H7 (cell line): ENCODE data around the gene SLC24A4. TPM values are rescaled to one million over a fixed set of nuclear protein-coding genes. Genes with fewer than 3 reads are reported as not detected.

ENCODE experiments used
- DNase-seq: peaks from one replicate; pipeline ENCODE4 v3.0.0; 2012
- H3K27me3 ChIP-seq: 2 replicates; pipeline ENCODE4 v1.6.0; 2011; ENCODE audit warnings: mild to moderate bottlenecking, low read length; ENCODE audit not compliant: control insufficient read depth, insufficient read depth
- H3K36me3 ChIP-seq: replicated peaks from 2 replicates; pipeline ENCODE4 v1.5.1; 2011; ENCODE audit warnings: low read length; ENCODE audit not compliant: control insufficient read depth, insufficient read depth
- H3K4me3 ChIP-seq: 2 replicates; pipeline ENCODE4 v1.5.1; 2011; ENCODE audit warnings: low read depth, mild to moderate bottlenecking, control low read depth, low read length, moderate library complexity; ENCODE audit not compliant: insufficient read depth
- total RNA-seq: library from RNA; depleted of rRNA; stranded (reverse); fragments of >200 nt; shearing (Covaris generic); gene quantifications from 2 replicates; pipeline ENCODE4 v1.2.3, GENCODE V29; 2014

Gene SLC24A4
- total RNA-seq, 1 experiment from 2014 or later: under 0.01 TPM

- Histone ChIP-seq H3K36me3 (no peaks in the 10 kb centered on the region), H3K27me3 (no peaks in the 10 kb centered on the region), H3K4me3 (no peak overlapping the region)
- DNase-seq: no peak
Measured at GRCh38 chr14:92495027-92495426, 172.1 kb downstream of the SLC24A4 start.

- H3K36me3 ChIP-seq: no peaks in the 10 kb centered on the region
- no peak overlapping the region for H3K4me3 ChIP-seq
- H3K27me3 ChIP-seq: no peaks in the 10 kb centered on the region
- no peak for DNase-seq
Measured at GRCh38 chr14:92496191-92496857, 173.4 kb downstream of the SLC24A4 start.

GRCh38 chr14:92497391-92497790, 174.4 kb downstream of the SLC24A4 start:
- Histone ChIP-seq H3K4me3 (no peak overlapping the region), H3K36me3 (no peaks in the 10 kb centered on the region), H3K27me3 (no peaks in the 10 kb centered on the region)
- no peak for DNase-seq

- H3K4me3 ChIP-seq: no peak overlapping the region
- H3K27me3 ChIP-seq: no peaks in the 10 kb centered on the region
- DNase-seq: no peak
- H3K36me3 ChIP-seq: no peaks in the 10 kb centered on the region
Measured at GRCh38 chr14:92499234-92499633, 176.3 kb downstream of the SLC24A4 start.

- H3K4me3 ChIP-seq: no peak overlapping the region
- H3K36me3 ChIP-seq: no peaks in the 10 kb centered on the region
- no peaks in the 10 kb centered on the region for H3K27me3 ChIP-seq
- peak; percentile 56 for DNase-seq
Measured at GRCh38 chr14:92500491-92500941, 177.6 kb downstream of the SLC24A4 start.

- Histone ChIP-seq H3K4me3 (no peak overlapping the region), H3K27me3 (no peaks in the 10 kb centered on the region), H3K36me3 (no peaks in the 10 kb centered on the region)
- DNase-seq: no peak
Measured at GRCh38 chr14:92501891-92502351, 179.0 kb downstream of the SLC24A4 start.

- no peaks in the 10 kb centered on the region for H3K27me3 ChIP-seq
- no peaks in the 10 kb centered on the region for H3K36me3 ChIP-seq
- H3K4me3 ChIP-seq: no peak overlapping the region
- no peak for DNase-seq
Measured at GRCh38 chr14:92502541-92503286, 179.7 kb downstream of the SLC24A4 start.

- DNase-seq: no peak
- Histone ChIP-seq H3K4me3 (no peak overlapping the region), H3K36me3 (no peaks in the 10 kb centered on the region), H3K27me3 (no peaks in the 10 kb centered on the region)
Measured at GRCh38 chr14:92503756-92504491, 181.0 kb downstream of the SLC24A4 start.

- no peak for DNase-seq
- no peaks in the 10 kb centered on the region for H3K36me3 ChIP-seq
- no peaks in the 10 kb centered on the region for H3K27me3 ChIP-seq
- no peak overlapping the region for H3K4me3 ChIP-seq
Measured at GRCh38 chr14:92505826-92506225, 182.9 kb downstream of the SLC24A4 start.

- H3K4me3 ChIP-seq: no peak overlapping the region
- H3K36me3 ChIP-seq: no peaks in the 10 kb centered on the region
- no peaks in the 10 kb centered on the region for H3K27me3 ChIP-seq
- no peak for DNase-seq
Measured at GRCh38 chr14:92506231-92506630, 183.3 kb downstream of the SLC24A4 start.

- Histone ChIP-seq H3K36me3 (no peaks in the 10 kb centered on the region), H3K4me3 (no peak overlapping the region)
Measured at GRCh38 chr14:92507174-92507768, 184.3 kb downstream of the SLC24A4 start.

GRCh38 chr14:92510972-92511371, 188.0 kb downstream of the SLC24A4 start:
- peak; percentile 78 for DNase-seq
- Histone ChIP-seq H3K4me3 (no peak overlapping the region), H3K27me3 (peaks cover 30% of the 10 kb centered on the region), H3K36me3 (no peaks in the 10 kb centered on the region)

More at GRCh38 chr14:92507174-92507768, 184.3 kb downstream of the SLC24A4 start:
- no peaks in the 10 kb centered on the region for H3K27me3 ChIP-seq
- DNase-seq: no peak

GRCh38 chr14:92511453-92512238, 188.7 kb downstream of the SLC24A4 start:
- H3K36me3 ChIP-seq: no peaks in the 10 kb centered on the region
- H3K4me3 ChIP-seq: no peak overlapping the region
- no peak for DNase-seq
- peaks cover 33% of the 10 kb centered on the region for H3K27me3 ChIP-seq

- Histone ChIP-seq H3K4me3 (no peak overlapping the region; the same call in 1 of the 2 replicates), H3K27me3 (peaks cover 33% of the 10 kb centered on the region), H3K36me3 (no peaks in the 10 kb centered on the region)
- DNase-seq: no peak
Measured at GRCh38 chr14:92512807-92513203, 189.8 kb downstream of the SLC24A4 start.
